Tibial artery (tissue), 4 donors: ENCODE results near the gene PTPN2.

ENCODE experiments used
- DNase-seq, 2 donors: peaks; one replicate each; pipeline ENCODE4 v3.0.0-alpha.2; 2019
- H3K27ac ChIP-seq, 2 donors: fragments of 200-600 bp; sonication (generic) in 1 of 2; 1 replicate in 1 of 2; 2 replicates in 1 of 2; pipeline ENCODE4 v1.5.1; 2018 to 2019; ENCODE audit warnings: mild to moderate bottlenecking in 1 of 2
- H3K27me3 ChIP-seq, 2 donors: fragments of 200-600 bp; sonication (generic) in 1 of 2; one replicate each; pipeline versions ENCODE4 v1.5.1 to v1.6.0; 2016 to 2019
- H3K36me3 ChIP-seq, 3 donors: fragments of 200-600 bp; sonication (generic) in 2 of 3; one replicate each; pipeline ENCODE4 v1.5.1; 2016 to 2019; ENCODE audit warnings: mild to moderate bottlenecking in 2 of 3
- H3K4me1 ChIP-seq, 4 donors: fragments of 200-600 bp; sonication (generic) in 2 of 4; 1 replicate in 3 of 4; 2 replicates in 1 of 4; pipeline ENCODE4 v1.5.1; 2016 to 2019
- H3K4me3 ChIP-seq, 2 donors: fragments of 200-600 bp; sonication (generic) in 1 of 2; 1 replicate in 1 of 2; 2 replicates in 1 of 2; pipeline ENCODE4 v1.5.1; 2018 to 2019; ENCODE audit warnings: mild to moderate bottlenecking in 2 of 2
- H3K9me3 ChIP-seq, 3 donors: fragments of 200-600 bp; sonication (generic) in 1 of 3; one replicate each; pipeline ENCODE4 v1.5.1; 2016 to 2019
- CTCF ChIP-seq, 2 experiments: fragments of 200-600 bp in 1 of 2; fragments of 450-650 bp in 1 of 2; IDR thresholded peaks; one replicate each; pipeline ENCODE4 v1.5.1; 2017 to 2019; ENCODE audit warnings: antibody characterized with exemption in 2 of 2, mild to moderate bottlenecking in 1 of 2, moderate library complexity in 1 of 2
- intact Hi-C: fragments of 100-400 bp; cut with DNase I; formaldehyde crosslinking; loops from one replicate; pipeline ENCODE4 v1.15.0; 2023; ENCODE audit warnings: low total_unique reads

Gene PTPN2

GRCh38 chr18:12862467-12862866, 21.6 kb downstream of the PTPN2 start:
- intact Hi-C loops = no loop called here
- no peak for DNase-seq
- no peaks in the 10 kb centered on the region for H3K27me3 ChIP-seq
- H3K36me3 ChIP-seq = no peaks in the 10 kb centered on the region
- no peaks in the 10 kb centered on the region for H3K9me3 ChIP-seq
- H3K27ac ChIP-seq = no peak overlapping the region
- no peak for TF ChIP-seq CTCF (IDR thresholded peaks at IDR 0.05)
- H3K4me1 ChIP-seq = no peaks in the 10 kb centered on the region
- no peak overlapping the region for H3K4me3 ChIP-seq

GRCh38 chr18:12861637-12862036, 22.4 kb downstream of the PTPN2 start:
- Histone ChIP-seq H3K27ac (no peak overlapping the region), H3K9me3 (no peaks in the 10 kb centered on the region), H3K27me3 (no peaks in the 10 kb centered on the region), H3K4me3 (no peak overlapping the region), H3K4me1 (no peaks in the 10 kb centered on the region), H3K36me3 (no peaks in the 10 kb centered on the region)
- TF ChIP-seq CTCF (IDR thresholded peaks at IDR 0.05) = no peak
- no peak for DNase-seq
- intact Hi-C loops = no loop called here

- no peaks in the 10 kb centered on the region for H3K4me1 ChIP-seq
Observed at GRCh38 chr18:12860530-12860929, 23.5 kb downstream of the PTPN2 start.

DNA sequence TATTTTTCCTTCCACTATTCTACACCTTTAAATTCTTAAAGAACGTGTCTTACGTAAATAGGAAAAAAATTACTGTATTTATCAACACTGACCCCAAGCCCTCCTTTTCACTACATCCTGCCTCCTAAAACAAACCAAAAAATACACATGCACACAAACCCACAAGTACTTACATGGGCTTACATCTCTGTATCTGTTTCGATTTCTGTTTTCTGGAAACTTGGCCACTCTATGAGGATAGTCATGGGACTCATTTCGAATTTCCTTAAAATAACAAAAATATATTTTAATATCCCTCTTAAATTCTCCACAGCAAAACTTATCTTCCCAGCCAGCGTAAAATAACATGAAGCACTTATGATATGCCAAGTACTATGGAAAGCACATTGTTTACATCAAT, 25.0 kb downstream of the PTPN2 start:
- intact Hi-C loops = no loop called here
- Histone ChIP-seq H3K36me3 (peaks cover 0 to 6% (median 3%) of the 10 kb centered on the region in 3 donors), H3K27ac (no peak overlapping the region), H3K4me3 (no peak overlapping the region), H3K9me3 (no peaks in the 10 kb centered on the region), H3K27me3 (no peaks in the 10 kb centered on the region), H3K4me1 (no peaks in the 10 kb centered on the region)
- DNase-seq = no peak
- no peak for TF ChIP-seq CTCF (IDR thresholded peaks at IDR 0.05)

More at GRCh38 chr18:12860530-12860929, 23.5 kb downstream of the PTPN2 start:
- Histone ChIP-seq H3K36me3 (peaks cover 0 to 6% (median 3%) of the 10 kb centered on the region in 3 donors), H3K27me3 (no peaks in the 10 kb centered on the region), H3K4me3 (no peak overlapping the region), H3K27ac (no peak overlapping the region), H3K9me3 (no peaks in the 10 kb centered on the region)
- no peak for DNase-seq
- no peak for TF ChIP-seq CTCF (IDR thresholded peaks at IDR 0.05)
- intact Hi-C loops = no loop called here

- no peak for DNase-seq
- no peak overlapping the region for H3K27ac ChIP-seq
- H3K4me3 ChIP-seq = no peak overlapping the region
- H3K4me1 ChIP-seq = no peaks in the 10 kb centered on the region
- H3K9me3 ChIP-seq = no peaks in the 10 kb centered on the region
- H3K36me3 ChIP-seq = peaks cover 0 to 6% (median 3%) of the 10 kb centered on the region in 3 donors
- no peak for TF ChIP-seq CTCF (IDR thresholded peaks at IDR 0.05)
- H3K27me3 ChIP-seq = no peaks in the 10 kb centered on the region
- intact Hi-C loops = no loop called here
Observed at GRCh38 chr18:12857991-12858544, 26.0 kb downstream of the PTPN2 start.
